GM12878 (cell line): ENCODE measurements around the gene CCDC63. TPM values are rescaled to one million over a fixed set of nuclear protein-coding genes. Genes with fewer than 3 reads are reported as not detected.
A peak's percentile ranks its signal among the peaks of the same experiment; 100 is the strongest.

Experiments
- ATAC-seq: fragments of 200-7000 bp; cut with Tn5 transposase; 3 replicates; pipeline ENCODE4 v1.9.1; 2020; ENCODE audit warnings: mild to moderate bottlenecking, moderate library complexity
- BruUV-seq: library from RNA; stranded (reverse); fragments of 400-500 nt; replicated peaks from 2 replicates; lab custom pipeline; 2021; lab: Mats Ljungman, UMichigan
- CTCF ChIA-PET: fragments of 300-600 bp; sonication (Branson Sonifier 250); formaldehyde crosslinking; extraction: SDS; loops from one replicate; lab custom pipeline; 2021; ENCODE audit warnings: inconsistent platforms; lab: Yijun Ruan, JAX
- POLR2A ChIA-PET: fragments of 350-600 bp; formaldehyde crosslinking; extraction: SDS; loops from one replicate; lab custom pipeline; 2021; ENCODE audit warnings: inconsistent platforms; lab: Charles Lee
- RAD21 ChIA-PET: fragments of 300-600 bp; sonication (Branson Sonifier 250); formaldehyde crosslinking; loops from one replicate; lab custom pipeline; 2023; ENCODE audit warnings: antibody characterized with exemption; ENCODE audit not compliant: unreplicated experiment; lab: Charles Lee
- SMC1A ChIA-PET: fragments of 300-600 bp; sonication (Branson Sonifier 250); formaldehyde crosslinking; loops from one replicate; lab custom pipeline; 2023; ENCODE audit not compliant: unreplicated experiment, uncharacterized antibody; lab: Charles Lee
- DNase-seq: peaks from one replicate; pipeline ENCODE4 v3.0.0-alpha.2; 2011; ENCODE audit warnings: low read depth, low spot score
- FAIRE-seq: peaks from 3 replicates; lab custom pipeline; 2011; peaks lifted over from hg19 to GRCh38; lab: Jason Lieb, UNC
- H2AFZ ChIP-seq: 2 replicates; pipeline ENCODE4 v1.6.0; 2011; ENCODE audit warnings: low read depth, low read length, control low read depth; ENCODE audit not compliant: control insufficient read depth
- H3K27ac ChIP-seq: 2 replicates; pipeline ENCODE4 v1.5.1; 2011; ENCODE audit warnings: control low read depth; ENCODE audit not compliant: control insufficient read depth, insufficient read depth
- H3K27me3 ChIP-seq, 2 experiments: replicated peaks in 1 of 2; 2 replicates each; pipeline versions ENCODE4 v1.6.0 to v1.6.1; 2011; ENCODE audit warnings: low read length in 1 of 2; ENCODE audit not compliant: control insufficient read depth in 2 of 2, insufficient read depth in 2 of 2
- H3K36me3 ChIP-seq, 2 experiments: 2 replicates each; pipeline ENCODE4 v1.5.1; 2011; ENCODE audit warnings: low read length in 1 of 2; ENCODE audit not compliant: control insufficient read depth in 2 of 2, insufficient read depth in 2 of 2
- H3K4me1 ChIP-seq: 2 replicates; pipeline ENCODE4 v1.6.1; 2011; ENCODE audit warnings: mild to moderate bottlenecking, low read length, moderate library complexity, mixed read lengths; ENCODE audit not compliant: control insufficient read depth, insufficient read depth
- H3K4me2 ChIP-seq: 2 replicates; pipeline ENCODE4 v1.6.0; 2011; ENCODE audit warnings: control low read depth; ENCODE audit not compliant: control insufficient read depth, insufficient read depth
- H3K4me3 ChIP-seq: fragments of 200-600 bp; sonication (generic); 2 replicates; pipeline ENCODE4 v1.5.1; 2016
- H3K79me2 ChIP-seq: 2 replicates; pipeline ENCODE4 v1.6.0; 2011; ENCODE audit warnings: low read length; ENCODE audit not compliant: control insufficient read depth, insufficient read depth
- H3K9ac ChIP-seq: 2 replicates; pipeline ENCODE4 v1.8.0; 2011; ENCODE audit warnings: low read length, control low read depth, mixed read lengths; ENCODE audit not compliant: control insufficient read depth, insufficient read depth
- H3K9me3 ChIP-seq: replicated peaks from 3 replicates; pipeline ENCODE4 v1.5.1; 2011; ENCODE audit warnings: mild to moderate bottlenecking, low read length; ENCODE audit not compliant: control insufficient read depth, insufficient read depth
- H4K20me1 ChIP-seq: 2 replicates; pipeline ENCODE4 v1.6.0; 2011; ENCODE audit not compliant: control insufficient read depth, insufficient read depth
- EGR1 ChIP-seq, 2 experiments: IDR thresholded peaks; 1 replicate in 1 of 2; 2 replicates in 1 of 2; pipeline ENCODE4 v1.6.1; 2011 to 2012; ENCODE audit warnings: low read depth in 2 of 2, low read length in 2 of 2, borderline replicate concordance in 1 of 2, mild to moderate bottlenecking in 1 of 2, moderate library complexity in 1 of 2
- EP300 ChIP-seq, 2 experiments: fragments of 150-350 bp in 1 of 2; IDR thresholded peaks; 2 replicates each; pipeline ENCODE4 v1.6.1; 2011 to 2012; ENCODE audit warnings: low read depth in 2 of 2, low read length in 2 of 2, borderline replicate concordance in 1 of 2, improper control_type of control experiment in 1 of 2, inconsistent platforms in 1 of 2; ENCODE audit not compliant: control insufficient read depth in 1 of 2
- MEF2B ChIP-seq: fragments of 450-650 bp; IDR thresholded peaks from 2 replicates; pipeline ENCODE4 v1.6.1; 2018; ENCODE audit warnings: mild to moderate bottlenecking, moderate library complexity; ENCODE audit not compliant: partially characterized antibody, poor library complexity, severe bottlenecking
- SPI1 ChIP-seq: IDR thresholded peaks from 2 replicates; pipeline ENCODE4 v1.6.1; 2011; ENCODE audit warnings: low read depth, mild to moderate bottlenecking, low read length, moderate library complexity, borderline replicate concordance; ENCODE audit not compliant: insufficient read depth
- TARDBP ChIP-seq: IDR thresholded peaks from 2 replicates; pipeline ENCODE4 v1.6.1; 2016; ENCODE audit warnings: borderline replicate concordance
- WGBS: methylation state at CpG from one replicate; pipeline ENCODE4 v1.1.6; 2016; ENCODE audit warnings: low lambda C conversion rate; ENCODE audit not compliant: insufficient replicate concordance, insufficient coverage; ENCODE audit errors: missing lambda C conversion rate; 5-methylcytosine and 5-hydroxymethylcytosine counted together
- in situ Hi-C: fragments of 300-500 bp; cut with MboI; formaldehyde crosslinking; loops from 9 replicates; pipeline ENCODE4 v1.14.3; 2018; ENCODE audit warnings: mixed read lengths
- intact Hi-C: fragments of 100-400 bp; cut with micrococcal nuclease; formaldehyde crosslinking; loops from one replicate; pipeline ENCODE4 v1.14.2; 2022; ENCODE audit not compliant: unreplicated experiment
- polyA plus RNA-seq, 11 experiments: library from polyadenylated mRNA; depleted of rRNA in 4 of 11; unstranded in 6 of 11; stranded (reverse) in 5 of 11; fragments of >200 nt; fragmentation: Nextera tagmentation in 4 of 11; fragmentation: Illumina TruSeq in 1 of 11; extraction: Ambion mirVana in 4 of 11; extraction: Trizol in 1 of 11; gene quantifications; 1 replicate in 1 of 11; 2 replicates in 10 of 11; pipeline versions ENCODE4 v1.2.1 to v1.2.3, GENCODE V29; 2011 to 2016; ENCODE audit warnings: inconsistent platforms in 2 of 11, missing spikeins in 2 of 11, low read depth in 1 of 11
- total RNA-seq, 4 experiments: library from RNA; depleted of rRNA in 3 of 4; stranded (reverse); fragments of >200 nt in 3 of 4; fragmentation: Illumina TruSeq in 1 of 4; extraction: Trizol in 1 of 4; gene quantifications; 2 replicates each; pipeline versions ENCODE4 v1.2.1 to v1.2.3, GENCODE V29; 2013 to 2021

The CCDC63 gene
- total and polyA plus RNA-seq, 10 of the 15 experiments (the other 5 are each of a cell fraction or from before 2014, with no cell fraction given) = not detected

- ChIA-PET RAD21 (interaction anchor here (1.3 kb wide), 1 partner anchor 13 kb away, joined by 3 read pairs; no protein-coding TSS in a partner anchor), CTCF (interaction anchor here (1.9 to 3.0 kb wide), 2 partner anchors 13 to 20 kb away, joined by 7 to 30 read pairs; no protein-coding TSS in a partner anchor), POLR2A (interaction anchor here (0.6 kb wide), 1 partner anchor 10 kb away, joined by 3 read pairs; no protein-coding TSS in a partner anchor), SMC1A (interaction anchor here (1.0 to 1.5 kb wide), 2 partner anchors 9 kb away, joined by 3 to 5 read pairs; no protein-coding TSS in a partner anchor)
- no peak overlapping the region for H2AFZ ChIP-seq
- H3K79me2 ChIP-seq = no peaks in the 10 kb centered on the region
- no TSS peak for BruUV-seq
- no peak for ATAC-seq
- peak overlapping the region; percentile 71 for H3K27ac ChIP-seq
- H4K20me1 ChIP-seq = no peaks in the 10 kb centered on the region
- no peak for DNase-seq
- no peaks in the 10 kb centered on the region for H3K36me3 ChIP-seq
- H3K9me3 ChIP-seq = no peaks in the 10 kb centered on the region
- in situ Hi-C loops (no loop called here), intact Hi-C loops (no loop called here)
- FAIRE-seq = no peak
- TF ChIP-seq SPI1 = 0 out of 2 replicates have a peak, but pooled peaks have one; percentile 8
- no peak for TF ChIP-seq EP300 (IDR thresholded peaks at IDR 0.05; ENCODE audit: borderline replicate concordance in 1 of 2, control insufficient read depth in 1 of 2, low read depth in 2 of 2, low read length in 2 of 2)
- TF ChIP-seq MEF2B = no peak
- peaks cover 43% of the 10 kb centered on the region for H3K4me1 ChIP-seq
- no peak overlapping the region for H3K9ac ChIP-seq
- H3K27me3 ChIP-seq = no peaks in the 10 kb centered on the region; a peak in 1 of 4 replicates
- H3K4me3 ChIP-seq = no peak overlapping the region
- 73% methylated on average over 8 of the region's 8 CpGs for WGBS
- H3K4me2 ChIP-seq = no peak overlapping the region
Measured at GRCh38 chr12:110907583-110907982, 60.8 kb downstream of the CCDC63 start.

- intact Hi-C loops (no loop called here), in situ Hi-C loops (no loop called here)
- no peaks in the 10 kb centered on the region for H3K79me2 ChIP-seq
- ChIA-PET CTCF (interaction anchor here (3.0 kb wide), 1 partner anchor 14 kb away, joined by 30 read pairs; no protein-coding TSS in a partner anchor), SMC1A (interaction anchor here (2.7 kb wide), 1 partner anchor 13 kb away, joined by 13 read pairs; no protein-coding TSS in a partner anchor), RAD21 (interaction anchor here (1.1 kb wide), 1 partner anchor 13 kb away, joined by 5 read pairs; no protein-coding TSS in a partner anchor), POLR2A (interaction anchor here (0.6 to 0.7 kb wide), 2 partner anchors 20 to 1463 kb away, joined by 3 to 5 read pairs; no protein-coding TSS in a partner anchor)
- H3K4me2 ChIP-seq = no peak overlapping the region
- 67% methylated on average over 13 of the region's 14 CpGs for WGBS
- no peaks in the 10 kb centered on the region for H3K9me3 ChIP-seq
- TF ChIP-seq TARDBP = no peak
- TF ChIP-seq EGR1 (IDR thresholded peaks at IDR 0.05; ENCODE audit: borderline replicate concordance in 1 of 2, low read depth in 2 of 2, low read length in 2 of 2) = 0 out of 3 replicates have a peak, but pooled peaks of 1 of the 2 experiments have one; percentile 27
- H4K20me1 ChIP-seq = no peaks in the 10 kb centered on the region
- no peak for ATAC-seq
- H3K36me3 ChIP-seq = no peaks in the 10 kb centered on the region
- no peak overlapping the region for H3K9ac ChIP-seq
- no peak for FAIRE-seq
- no peak overlapping the region for H3K27ac ChIP-seq
- H3K4me3 ChIP-seq = no peak overlapping the region
- BruUV-seq = no TSS peak
- no peak overlapping the region for H2AFZ ChIP-seq
- peaks cover 52% of the 10 kb centered on the region for H3K4me1 ChIP-seq
- no peak for DNase-seq
- no peaks in the 10 kb centered on the region; a peak in 1 of 4 replicates for H3K27me3 ChIP-seq
Measured at GRCh38 chr12:110908377-110909152, 61.8 kb downstream of the CCDC63 start.
